Measurements from ENCODE around the gene MSMB.

The MSMB gene

DNA sequence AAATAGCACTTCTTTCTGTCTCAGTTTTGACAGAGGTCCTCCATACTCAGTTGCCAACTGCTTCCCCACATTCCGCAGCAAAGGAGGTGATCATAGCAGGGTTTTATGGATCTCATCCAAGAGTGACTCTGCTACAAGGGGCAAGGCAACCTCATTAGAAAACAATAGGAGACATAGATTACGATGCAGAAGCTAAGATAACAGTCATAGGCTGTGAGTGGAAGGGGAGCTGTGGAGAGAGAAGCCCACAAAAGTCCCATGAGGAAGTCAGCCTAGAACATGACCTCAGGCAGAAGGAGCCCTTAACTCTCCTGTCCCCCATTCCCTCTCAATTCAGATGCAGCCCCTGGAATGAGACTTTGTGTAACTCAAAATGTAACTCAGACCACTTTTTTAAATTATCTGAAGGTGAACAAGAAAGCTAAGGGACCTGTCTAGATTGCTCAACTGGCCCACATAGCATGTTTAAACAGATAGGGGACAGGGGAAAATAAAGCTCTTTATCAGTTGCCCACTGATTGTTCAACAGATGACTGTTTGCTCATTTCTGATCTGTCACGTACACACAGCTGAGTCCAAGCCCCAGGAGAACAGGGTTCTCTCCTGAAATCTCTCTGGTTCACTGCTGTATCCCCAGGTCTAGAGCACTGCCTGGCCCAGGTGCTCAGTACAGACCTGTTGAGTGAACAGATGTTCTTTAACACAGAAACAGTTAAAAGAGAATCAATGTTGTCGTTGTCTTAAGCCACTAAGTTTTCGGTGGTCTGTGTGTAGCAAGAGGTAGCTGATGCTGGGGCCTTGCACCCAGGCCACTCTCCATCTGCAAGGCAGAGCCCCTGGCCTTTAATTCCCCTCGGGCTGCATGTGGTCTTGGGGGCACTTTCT lies 14.2 kb downstream of the MSMB start:
- DNase-seq = no peak

DNA sequence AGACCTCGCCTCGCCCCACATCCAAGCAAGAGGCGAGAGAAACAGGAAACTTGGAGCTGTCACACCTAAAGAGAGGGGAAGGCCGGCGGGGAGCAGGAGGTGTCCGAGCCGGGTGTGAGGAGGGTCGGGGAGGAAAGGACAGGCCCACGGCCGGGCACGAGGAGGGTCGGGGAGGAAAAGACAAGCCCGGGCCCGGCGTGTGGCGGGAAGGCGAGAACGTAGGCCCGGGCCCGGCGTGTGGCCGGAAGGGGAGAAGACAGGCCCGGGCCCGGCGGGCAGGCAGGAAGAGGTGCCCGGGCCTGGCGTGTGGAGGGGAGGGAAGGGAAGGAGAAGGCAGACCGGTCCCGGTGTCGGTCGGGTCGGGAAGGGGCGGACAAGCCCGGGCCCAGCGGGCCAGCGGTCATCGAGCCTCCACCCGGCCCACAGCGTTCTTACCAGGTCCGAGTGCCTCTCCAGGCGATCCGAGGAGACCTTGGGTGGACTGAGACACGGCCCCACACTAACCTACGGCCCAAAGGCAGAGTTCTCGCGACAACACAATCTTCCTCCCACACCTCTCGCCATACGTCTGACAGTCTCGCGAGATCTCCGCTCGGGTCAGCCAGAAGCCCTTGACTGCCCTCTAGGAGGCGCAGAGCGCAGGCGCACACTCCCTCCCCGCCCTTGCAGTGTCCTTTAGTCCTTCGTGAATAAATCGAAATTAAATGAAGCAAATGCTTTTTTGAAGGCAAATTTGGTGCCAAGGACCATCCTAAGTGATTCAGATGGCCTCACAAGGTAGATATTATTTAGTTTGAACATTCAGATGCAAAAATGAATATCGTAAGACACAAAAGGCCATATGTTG lies 15.8 kb downstream of the MSMB start, which contains the start of gene NCOA4:
NCOA4 (minus strand) TSS at position 533 of the 847 bp plus-strand sequence. CDS start 13,943 bp downstream, outside the sequence.
- peak; percentile 90 to 94 for DNase-seq

DNA sequence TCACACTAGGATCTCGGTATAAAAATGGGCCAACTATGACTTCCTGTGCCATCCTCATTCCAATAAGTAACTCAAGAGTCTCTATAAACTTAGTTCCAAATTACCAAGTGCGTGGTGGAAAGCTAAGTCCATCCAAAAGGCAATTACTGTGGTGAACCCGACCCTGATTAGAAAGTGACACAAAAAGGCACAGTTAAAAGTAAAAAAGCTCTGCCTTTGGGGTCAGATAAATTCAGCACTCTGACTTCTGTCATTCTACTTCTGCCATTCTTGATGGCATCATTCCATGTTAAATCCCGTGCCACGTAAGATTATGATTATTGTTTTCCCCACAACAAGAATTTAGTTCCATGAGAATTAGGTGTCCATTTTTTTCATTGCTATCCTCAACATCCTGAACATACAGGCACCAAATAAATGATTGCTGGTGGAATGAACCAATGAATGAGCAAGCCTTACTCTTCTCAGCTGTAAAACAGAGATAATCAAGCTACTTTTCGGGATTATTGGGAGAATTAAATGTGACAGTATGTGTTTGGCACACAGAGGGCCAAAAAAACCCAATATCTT lies 16.5 kb downstream of the MSMB start:
- DNase-seq = no peak

DNA sequence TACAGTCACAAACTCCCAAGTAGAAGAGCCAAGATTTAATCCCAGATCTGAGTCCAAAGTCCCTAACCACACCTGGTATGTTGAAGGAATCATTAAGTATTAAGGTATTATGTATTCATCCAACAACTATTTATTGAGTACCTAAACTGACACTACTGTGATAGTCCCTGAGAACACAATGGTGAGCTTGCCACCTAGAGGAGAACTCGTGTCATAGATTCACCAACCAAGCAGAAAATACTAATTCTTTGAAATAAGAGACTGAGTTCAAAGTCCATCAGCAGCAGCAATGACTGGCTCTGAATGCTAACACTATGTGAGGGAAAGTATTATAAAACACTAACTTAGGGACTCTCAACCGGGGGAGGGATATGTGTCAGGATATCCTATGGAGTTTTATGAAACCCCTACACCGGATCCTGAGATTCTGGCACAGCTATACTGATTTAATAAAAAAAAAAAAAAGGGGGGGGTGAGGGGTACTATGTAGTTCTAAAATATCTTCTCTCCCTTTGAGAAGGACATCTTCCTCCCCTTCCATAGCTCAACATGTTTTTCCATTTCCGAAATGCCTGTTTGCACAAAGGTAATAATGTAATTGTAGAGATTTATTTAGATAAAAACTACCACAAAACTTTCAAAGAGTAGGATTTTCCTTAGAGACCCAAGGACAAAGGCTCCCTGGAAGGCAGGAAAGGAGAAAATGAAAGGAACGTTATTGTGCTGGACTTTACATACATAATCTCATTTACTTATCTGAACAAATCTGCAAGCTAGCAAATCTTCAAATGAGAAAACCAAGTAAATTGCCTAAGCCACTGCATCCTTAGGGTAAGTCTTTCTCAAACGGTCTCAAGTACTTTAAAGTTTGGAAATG lies 17.2 kb downstream of the MSMB start:
- DNase-seq = peak; percentile 8 to 41

DNA sequence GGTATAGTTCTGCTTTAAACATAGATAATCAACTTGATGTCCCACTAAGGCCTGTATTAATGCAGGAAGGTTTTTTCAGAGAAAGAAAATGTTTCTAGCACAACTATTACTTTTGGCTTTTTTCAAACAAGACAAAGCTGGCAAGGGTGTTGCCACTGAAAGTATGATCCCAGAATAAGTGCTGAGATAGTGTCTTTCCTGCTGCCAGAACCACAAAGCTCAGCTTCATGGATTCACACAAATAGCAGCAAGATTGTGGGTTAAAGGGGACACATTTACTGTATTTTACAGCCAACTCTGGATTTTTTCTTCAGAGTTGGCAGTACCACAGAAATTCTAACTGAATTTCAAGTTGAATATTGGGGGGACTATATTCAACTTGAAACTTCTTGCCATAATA lies 20.0 kb downstream of the MSMB start:
- DNase-seq = no peak

DNA sequence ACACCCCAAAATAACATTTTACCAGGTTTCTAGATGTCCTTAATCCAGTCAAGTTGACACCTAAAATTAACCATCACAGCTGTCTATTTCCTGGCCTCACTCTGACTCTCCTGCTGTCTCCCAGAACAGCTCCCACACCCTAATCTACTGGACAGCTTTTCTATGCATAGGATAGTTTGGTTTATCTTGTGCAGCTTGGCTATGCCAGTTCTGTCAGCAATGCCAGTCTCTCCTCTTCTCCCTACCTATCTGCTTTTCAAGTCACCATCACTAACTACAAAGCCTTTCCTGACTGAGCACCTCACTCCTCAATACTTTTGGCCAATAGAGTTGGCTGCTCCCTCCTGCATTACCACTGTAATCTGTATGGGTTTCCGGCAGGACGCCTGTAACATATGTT lies 20.7 kb downstream of the MSMB start:
- DNase-seq = no peak

DNA sequence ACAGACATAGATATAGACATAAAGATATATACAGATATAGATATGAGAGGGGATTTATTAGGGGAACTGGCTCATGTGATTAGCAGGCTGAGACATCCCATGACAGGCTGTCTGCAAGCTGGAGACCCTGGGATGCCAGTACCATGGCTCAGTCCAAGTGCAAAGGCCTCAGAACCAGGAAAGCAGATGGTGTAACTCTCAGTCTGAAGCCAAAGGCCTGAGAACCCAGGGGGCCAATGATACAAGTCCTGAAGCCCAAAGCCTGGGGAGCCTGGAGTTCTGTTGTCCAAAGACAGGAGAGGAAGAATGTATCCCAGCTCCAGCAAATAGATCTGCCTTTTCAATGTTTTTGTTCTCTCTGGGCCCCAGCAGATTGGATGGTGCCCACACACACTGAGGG lies 21.1 kb downstream of the MSMB start:
- no peak for DNase-seq

DNA sequence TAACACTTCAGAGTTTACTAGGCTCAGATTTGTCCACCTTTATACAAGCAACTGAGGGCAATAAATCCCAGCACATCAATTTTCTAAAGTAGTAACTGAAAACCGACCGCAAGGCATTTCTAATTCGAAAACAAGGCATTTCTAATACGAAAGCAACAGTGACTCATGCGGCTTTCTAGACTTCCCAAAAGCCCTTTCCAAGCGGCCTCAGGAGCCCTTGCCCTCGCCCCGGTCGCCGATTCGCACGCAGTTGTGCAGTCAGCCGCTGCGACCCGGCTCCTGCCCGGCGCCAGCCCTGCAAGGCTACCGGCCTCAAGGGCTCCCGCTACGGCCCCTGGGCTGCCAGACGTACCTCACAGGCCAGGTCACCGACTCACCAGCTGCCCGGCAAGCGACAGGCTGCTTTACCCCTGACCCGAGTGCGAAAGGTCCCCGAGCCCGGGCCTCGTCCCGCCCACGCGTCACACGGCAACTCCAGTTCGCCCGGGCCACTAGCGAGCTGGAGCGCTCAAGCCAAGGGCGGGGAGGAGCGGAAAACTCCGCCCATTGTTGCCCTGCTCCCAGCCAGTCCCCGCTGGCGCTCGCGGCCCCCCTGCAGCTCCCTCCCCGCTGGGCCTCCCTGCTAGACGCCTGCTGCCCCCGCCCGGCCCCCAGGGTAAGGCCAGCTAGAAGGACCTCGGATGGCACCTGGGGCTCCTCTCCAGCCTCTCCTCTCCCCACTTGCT lies 22.9 kb downstream of the MSMB start:
- peak; percentile 61 to 77 for DNase-seq

DNA sequence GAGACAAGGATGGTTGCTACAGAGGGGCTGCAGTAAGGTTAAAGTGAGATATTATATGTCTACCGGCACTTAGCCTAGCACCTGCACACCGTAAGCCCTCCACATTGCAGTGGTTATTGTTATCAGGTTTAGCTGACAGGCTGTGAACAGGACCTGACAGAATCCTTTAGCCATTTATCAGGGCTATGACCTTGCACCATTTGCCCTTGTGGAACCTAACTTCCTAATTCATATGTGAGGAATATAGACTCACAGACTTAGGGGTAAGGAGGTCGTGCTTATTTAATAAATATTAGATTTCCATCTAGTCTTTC lies 25.8 kb downstream of the MSMB start:
- no peak for DNase-seq

DNA sequence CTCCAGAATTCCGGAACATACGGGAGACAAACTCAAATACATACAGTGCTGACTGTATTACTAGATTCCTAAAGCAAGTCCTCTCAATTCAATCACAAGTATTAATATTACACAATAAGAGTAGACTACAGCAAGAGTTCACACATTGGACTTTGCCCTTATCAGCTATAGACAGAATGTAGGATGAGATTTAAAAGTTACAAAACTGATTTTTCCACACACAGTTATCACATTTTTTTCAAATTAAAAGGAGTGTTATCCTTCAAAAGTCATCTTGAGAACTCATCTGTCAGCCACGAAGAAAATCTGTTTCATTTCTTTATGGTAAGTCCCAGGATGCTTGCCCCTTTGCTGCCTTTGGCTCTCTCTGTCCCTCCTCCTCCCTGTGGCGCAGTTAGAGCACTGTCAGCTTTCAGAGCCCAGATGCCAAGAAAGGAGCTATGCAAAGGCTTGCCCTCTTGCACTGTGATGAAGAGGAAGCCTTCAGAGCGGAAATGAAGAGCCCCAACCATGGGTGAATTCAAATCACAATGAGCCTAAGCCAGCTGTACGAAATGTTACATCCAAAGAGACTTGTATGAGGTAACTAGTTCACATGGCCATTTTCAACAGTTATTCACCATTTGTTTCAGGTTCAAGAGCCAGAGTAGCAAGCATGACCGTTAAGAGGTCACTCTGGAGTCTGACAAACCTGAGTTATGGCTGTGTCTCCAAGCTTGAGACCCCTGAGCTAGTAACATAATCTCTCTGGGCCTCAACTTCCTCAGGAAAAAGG lies 26.3 kb downstream of the MSMB start:
- no peak for DNase-seq

DNA sequence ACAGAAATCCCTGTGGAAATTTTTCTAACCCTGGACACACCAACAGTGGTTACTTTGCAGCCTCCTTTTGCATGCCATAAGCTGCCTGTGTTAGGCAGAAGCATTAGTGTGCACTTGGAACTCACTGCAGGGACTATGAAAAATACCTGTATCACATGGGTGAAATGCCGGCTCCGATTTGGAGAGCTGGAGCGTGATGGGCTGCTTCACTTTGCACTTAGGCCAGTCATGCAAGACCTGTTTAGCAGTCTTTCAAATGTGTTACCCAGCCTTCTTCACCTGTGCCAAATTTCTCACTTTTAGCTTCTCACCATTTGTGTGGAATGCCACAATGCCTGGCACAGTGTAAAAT lies 26.9 kb downstream of the MSMB start:
- DNase-seq = no peak

DNA sequence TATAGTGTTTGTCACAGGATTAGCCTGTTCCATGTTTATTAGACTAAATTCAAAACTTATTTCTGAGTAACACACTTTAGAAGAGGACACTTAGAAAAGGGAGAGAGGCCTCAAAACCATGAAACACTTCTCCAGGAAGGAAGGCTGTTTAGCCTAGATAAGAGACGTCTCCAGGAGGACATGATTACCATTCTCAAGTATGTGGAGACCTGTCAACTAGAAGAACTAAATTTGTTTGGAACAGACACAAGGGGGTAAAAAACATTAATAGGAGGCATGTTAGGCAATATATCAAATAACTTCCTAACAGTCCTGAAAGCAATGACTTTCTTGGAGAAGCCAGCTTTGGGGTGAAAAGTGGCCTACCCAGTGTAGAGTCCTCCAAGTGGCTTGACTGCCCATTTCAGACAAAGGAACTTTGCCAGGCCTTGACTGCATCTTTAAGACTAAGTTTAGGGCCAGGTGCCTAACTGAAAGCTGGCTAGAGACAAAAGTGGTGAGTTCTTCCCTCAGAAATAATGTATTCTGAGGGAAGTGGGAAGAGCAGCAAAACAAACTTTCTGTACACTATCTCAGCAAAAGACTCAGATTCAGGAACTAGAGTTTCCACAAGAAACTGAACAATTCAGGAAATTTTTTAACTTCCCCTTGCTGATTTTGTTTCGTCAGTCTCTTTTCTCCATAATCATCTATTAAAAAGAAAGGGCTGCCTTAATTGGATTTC lies 27.5 kb downstream of the MSMB start:
- no peak for DNase-seq

DNA sequence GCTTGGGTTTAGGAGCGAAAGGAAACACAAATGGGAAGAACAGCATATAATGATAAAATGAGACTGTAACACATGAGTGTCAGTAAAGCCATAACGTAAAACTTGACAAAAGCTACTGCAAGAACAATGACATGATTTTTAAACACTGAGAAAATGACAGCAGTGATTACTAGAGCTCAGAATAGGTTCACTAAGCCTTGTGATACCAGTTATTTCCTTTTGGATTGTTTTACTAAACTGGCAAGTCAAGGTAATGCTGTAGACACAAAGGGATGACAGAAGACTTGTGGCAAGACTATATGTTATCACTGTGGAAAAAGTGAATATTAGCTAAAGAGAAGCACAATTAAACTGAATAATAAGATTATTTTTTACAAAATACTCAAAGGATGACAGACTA lies 28.3 kb downstream of the MSMB start:
- no peak for DNase-seq

DNA sequence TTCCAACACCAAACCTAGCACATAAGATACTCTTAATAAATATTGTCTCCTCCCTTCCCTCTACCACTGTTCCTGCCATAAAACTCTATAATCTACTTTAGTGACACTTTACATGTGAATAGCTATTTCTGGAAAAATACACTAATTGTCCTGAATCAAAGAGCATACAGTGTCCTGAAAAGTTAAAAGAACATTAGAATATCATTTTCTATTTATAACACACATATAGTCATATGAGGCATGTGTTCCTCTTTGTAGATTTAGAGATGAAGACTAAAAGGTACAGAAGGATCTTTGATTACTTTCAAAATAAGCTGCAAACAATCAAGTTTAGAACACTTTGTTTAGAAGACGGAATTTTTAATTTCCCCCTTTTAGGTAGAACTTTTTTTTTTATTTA lies 29.3 kb downstream of the MSMB start:
- no peak for DNase-seq

DNA sequence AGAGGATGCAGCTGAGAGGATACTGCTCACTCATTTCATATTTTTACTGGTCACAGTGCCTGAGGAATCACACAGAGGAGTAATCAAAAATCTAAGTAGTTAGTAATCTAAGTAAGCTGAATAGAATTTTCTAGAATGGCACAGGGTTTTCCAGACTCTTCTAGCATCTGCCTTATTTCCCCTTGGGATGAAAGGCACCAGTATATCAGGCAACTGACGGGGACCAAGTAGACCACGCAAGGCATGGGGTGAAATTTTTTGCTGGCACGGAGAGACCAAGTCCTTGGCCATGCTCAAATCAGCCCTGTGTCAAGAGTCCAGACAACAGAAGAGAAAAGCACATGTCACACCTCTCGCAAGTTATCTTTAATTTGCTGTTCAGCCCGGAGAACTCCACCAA lies 29.9 kb downstream of the MSMB start:
- no peak for DNase-seq

DNA sequence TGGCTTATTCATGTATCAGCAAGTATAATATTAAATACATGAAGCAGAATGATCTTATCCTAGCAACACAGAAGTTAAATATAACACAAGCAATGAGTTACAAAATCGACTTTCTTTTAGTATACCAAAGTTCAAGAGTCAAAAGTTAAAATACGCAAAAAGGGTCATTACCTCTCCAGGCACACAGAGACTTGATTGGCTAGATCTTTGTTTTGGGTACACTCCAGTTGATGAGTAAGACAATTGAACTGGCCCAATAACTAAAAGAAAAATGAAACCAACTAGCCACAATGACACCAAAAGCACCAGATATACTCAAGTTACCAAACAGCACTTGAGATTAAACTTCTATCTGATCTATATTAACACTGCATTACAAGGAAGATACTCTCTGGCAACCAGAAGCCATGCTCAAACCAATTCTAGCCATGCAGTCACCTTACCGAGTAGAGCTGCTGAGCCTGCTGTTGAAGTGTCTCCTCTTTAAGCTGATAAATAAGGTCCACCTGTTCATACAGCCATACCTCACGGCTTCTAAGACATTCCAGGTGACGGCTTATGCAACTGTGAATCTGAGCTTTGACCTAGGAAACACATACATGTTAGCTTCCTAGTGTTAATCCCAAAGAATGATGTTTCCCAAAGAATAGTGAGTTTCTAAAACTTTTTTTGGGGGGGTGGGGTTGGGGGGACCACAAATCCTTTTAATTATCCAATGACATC lies 31.2 kb downstream of the MSMB start:
- no peak for DNase-seq

DNA sequence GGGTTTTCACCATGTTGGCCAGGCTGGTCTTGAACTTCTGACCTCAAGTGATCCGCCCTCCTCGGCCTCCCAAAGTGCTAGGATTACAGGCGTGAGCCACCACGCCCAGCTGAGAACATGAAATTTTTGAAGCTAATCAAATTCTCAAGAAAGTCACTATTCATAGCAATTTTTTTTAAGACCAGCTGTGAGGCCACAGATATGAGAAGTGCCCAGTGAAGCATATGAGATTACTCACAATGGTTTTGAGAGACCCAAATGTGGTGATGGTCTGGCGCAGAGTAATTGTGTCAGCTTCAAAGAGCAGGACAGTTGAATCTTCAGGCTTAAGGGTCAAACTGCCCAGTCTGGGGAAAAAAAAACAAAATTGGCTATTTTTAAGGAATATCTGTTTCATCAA lies 31.9 kb downstream of the MSMB start:
- no peak for DNase-seq

DNA sequence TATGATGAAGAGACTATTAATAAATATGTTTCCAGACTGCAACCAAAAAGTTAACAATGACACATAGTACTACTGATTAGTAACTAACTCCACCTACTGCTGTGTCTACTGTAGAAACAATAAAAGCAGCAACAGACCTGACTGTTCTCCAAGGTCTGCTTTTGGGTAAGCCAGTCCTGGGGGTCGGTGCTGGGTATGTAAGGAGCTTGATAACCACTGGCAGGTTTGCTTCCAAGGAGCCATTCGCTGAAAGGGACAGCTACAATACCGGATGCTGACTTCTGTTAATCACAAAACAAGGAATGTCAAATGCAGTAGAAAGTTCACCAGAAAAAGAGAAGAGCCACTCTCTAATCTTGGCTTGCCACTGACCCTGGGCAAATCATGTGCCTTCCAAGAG lies 33.3 kb downstream of the MSMB start:
- no peak for DNase-seq

DNA sequence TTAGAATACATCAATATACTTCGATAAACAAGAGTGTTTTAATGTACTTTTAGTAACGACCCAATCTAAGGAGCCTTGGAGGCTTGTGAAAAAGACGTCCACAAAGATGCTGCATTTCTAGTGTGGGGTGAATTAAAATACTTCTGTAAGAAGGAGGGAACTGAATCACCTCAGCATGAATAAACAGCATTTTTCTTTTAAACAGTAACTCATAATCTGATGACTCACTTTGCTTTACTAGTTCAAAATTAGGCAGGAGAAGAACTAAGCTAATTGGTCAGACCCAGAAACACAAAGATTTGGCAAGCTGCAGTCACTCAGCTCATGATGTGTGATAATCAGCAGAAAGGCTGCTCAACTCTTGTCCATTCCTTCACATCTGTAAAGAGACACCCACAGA lies 39.9 kb downstream of the MSMB start:
- DNase-seq = no peak

DNA sequence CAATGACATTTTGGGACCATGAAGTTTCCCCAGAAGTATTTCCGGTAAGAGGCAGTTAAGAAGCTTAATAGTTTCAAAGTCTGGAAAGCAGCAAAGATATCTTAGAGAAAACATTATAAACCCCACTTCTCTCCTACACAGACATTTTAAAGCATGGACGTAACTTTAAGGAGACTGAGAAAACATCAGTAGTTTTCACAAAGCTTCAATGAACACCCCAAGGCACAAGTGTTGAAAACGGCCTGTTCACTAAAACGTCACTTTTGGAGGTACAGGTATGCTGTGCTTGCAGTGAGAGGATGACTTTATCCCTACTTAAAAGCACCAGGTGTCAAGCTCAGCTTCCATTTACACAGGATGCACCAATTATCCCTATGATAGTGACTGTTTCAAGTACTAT lies 40.7 kb downstream of the MSMB start:
- DNase-seq = no peak
